ENCODE results near the gene ADAM19.

DNA sequence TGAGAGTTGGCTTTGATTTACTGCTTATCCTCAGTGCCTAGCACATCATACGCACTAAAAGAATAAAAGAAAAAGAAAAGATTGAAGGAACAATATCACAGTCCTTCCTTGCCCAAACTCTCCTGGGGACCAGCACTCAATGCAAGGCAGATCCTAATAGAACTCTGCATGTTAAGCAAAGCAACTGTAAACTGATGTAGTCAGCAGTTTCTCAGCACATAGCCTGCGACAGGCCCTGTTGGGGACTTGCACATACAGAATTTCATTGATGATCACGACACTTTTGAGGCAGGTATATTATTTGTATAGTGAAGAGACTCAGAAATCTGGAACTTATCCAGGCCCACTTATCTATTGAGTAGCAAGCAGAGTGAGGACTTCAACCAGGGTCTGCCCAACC is 100.1 kb downstream of the ADAM19 start:
- TF ChIP-seq, protein P1, sequence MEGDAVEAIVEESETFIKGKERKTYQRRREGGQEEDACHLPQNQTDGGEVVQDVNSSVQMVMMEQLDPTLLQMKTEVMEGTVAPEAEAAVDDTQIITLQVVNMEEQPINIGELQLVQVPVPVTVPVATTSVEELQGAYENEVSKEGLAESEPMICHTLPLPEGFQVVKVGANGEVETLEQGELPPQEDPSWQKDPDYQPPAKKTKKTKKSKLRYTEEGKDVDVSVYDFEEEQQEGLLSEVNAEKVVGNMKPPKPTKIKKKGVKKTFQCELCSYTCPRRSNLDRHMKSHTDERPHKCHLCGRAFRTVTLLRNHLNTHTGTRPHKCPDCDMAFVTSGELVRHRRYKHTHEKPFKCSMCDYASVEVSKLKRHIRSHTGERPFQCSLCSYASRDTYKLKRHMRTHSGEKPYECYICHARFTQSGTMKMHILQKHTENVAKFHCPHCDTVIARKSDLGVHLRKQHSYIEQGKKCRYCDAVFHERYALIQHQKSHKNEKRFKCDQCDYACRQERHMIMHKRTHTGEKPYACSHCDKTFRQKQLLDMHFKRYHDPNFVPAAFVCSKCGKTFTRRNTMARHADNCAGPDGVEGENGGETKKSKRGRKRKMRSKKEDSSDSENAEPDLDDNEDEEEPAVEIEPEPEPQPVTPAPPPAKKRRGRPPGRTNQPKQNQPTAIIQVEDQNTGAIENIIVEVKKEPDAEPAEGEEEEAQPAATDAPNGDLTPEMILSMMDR (IDR thresholded peaks at IDR 0.05), result no peak
- TF ChIP-seq POLR2A (IDR thresholded peaks at IDR 0.05), result no peak

Measured in body of pancreas (tissue), 4 donors.